HepG2 (cell line): ENCODE measurements around the gene DNAJA3.

Source experiments
- ATF6 ChIP-seq: sonication (generic); formaldehyde crosslinking; conservative IDR thresholded peaks from 2 replicates; pipeline ENCODE4 v1.4.0; 2020; ENCODE audit warnings: missing genetic modification reagents
- CTCF ChIP-seq: sonication (generic); formaldehyde crosslinking; IDR thresholded peaks from 2 replicates; pipeline ENCODE4 v1.5.0; 2020; ENCODE audit warnings: mild to moderate bottlenecking, missing genetic modification reagents, moderate library complexity
- E2F5 ChIP-seq: sonication (generic); formaldehyde crosslinking; conservative IDR thresholded peaks from 2 replicates; pipeline ENCODE4 v1.4.0; 2020; ENCODE audit warnings: missing genetic modification reagents
- ISL2 ChIP-seq: sonication (generic); formaldehyde crosslinking; IDR thresholded peaks from 2 replicates; pipeline ENCODE4 v1.5.0; 2020; ENCODE audit warnings: missing genetic modification reagents
- POLR2AphosphoS5 ChIP-seq: IDR thresholded peaks from 2 replicates; pipeline ENCODE4 v1.6.1; 2012; ENCODE audit warnings: low read depth, low read length
- ZNF207 ChIP-seq: fragments of 450-650 bp; IDR thresholded peaks from 2 replicates; pipeline ENCODE4 v1.6.1; 2016; ENCODE audit warnings: antibody characterized with exemption, borderline replicate concordance

- peak; percentile 31; the same call in 1 of the 2 replicates for TF ChIP-seq ISL2 (CRISPR knock-in tag)
- peak; percentile 55 for TF ChIP-seq CTCF
- peak; percentile 68 for TF ChIP-seq POLR2AphosphoS5
- no peak; the same call in 1 of the 2 replicates for TF ChIP-seq E2F5 (CRISPR knock-in tag)
- no peak for TF ChIP-seq ATF6 (CRISPR knock-in tag)
- no peak for TF ChIP-seq ZNF207
Observed at GRCh38 chr16:4461250-4462085, 35.8 kb downstream of the DNAJA3 start.
